GM19468 (cell line): ENCODE data around the gene CDH2.

Experiments used
- ATAC-seq: cut with Tn5 transposase; IDR thresholded peaks from one replicate; pipeline ENCODE4 v1.9.1; 2021; ENCODE audit warnings: mild to moderate bottlenecking, moderate library complexity, moderate number of reproducible peaks; ENCODE audit not compliant: unreplicated experiment; ENCODE audit errors: extremely low read depth

Gene CDH2

GRCh38 chr18:28012336-28012735 lies 164.6 kb downstream of the CDH2 start:
- ATAC-seq, result no peak

GRCh38 chr18:28009589-28009988 lies 167.3 kb downstream of the CDH2 start:
- no peak for ATAC-seq

- no peak for ATAC-seq
Observed at GRCh38 chr18:28007841-28008240, 169.1 kb downstream of the CDH2 start.

- ATAC-seq, result no peak
Observed at GRCh38 chr18:28005164-28005563, 171.8 kb downstream of the CDH2 start.

- ATAC-seq, result no peak
Observed at GRCh38 chr18:28004606-28005005, 172.3 kb downstream of the CDH2 start.

GRCh38 chr18:28003451-28003850 lies 173.5 kb downstream of the CDH2 start:
- no peak for ATAC-seq

GRCh38 chr18:28002841-28003240 lies 174.1 kb downstream of the CDH2 start:
- ATAC-seq, result no peak

- ATAC-seq, result no peak
Observed at GRCh38 chr18:27996801-27997272, 180.1 kb downstream of the CDH2 start.

- ATAC-seq, result no peak
Observed at GRCh38 chr18:27995770-27996502, 181.0 kb downstream of the CDH2 start.

- no peak for ATAC-seq
Observed at GRCh38 chr18:27994571-27994970, 182.4 kb downstream of the CDH2 start.

GRCh38 chr18:27991391-27991790 lies 185.5 kb downstream of the CDH2 start:
- ATAC-seq, result no peak

- no peak for ATAC-seq
Observed at GRCh38 chr18:27985832-27986231, 191.1 kb downstream of the CDH2 start.

GRCh38 chr18:27983780-27984179 lies 193.2 kb downstream of the CDH2 start:
- no peak for ATAC-seq

- no peak for ATAC-seq
Observed at GRCh38 chr18:27976806-27977408, 200.0 kb downstream of the CDH2 start.

- no peak for ATAC-seq
Observed at GRCh38 chr18:27970321-27970720, 206.6 kb downstream of the CDH2 start.

GRCh38 chr18:27969206-27969605 lies 207.7 kb downstream of the CDH2 start:
- no peak for ATAC-seq

GRCh38 chr18:27967913-27968824 lies 208.8 kb downstream of the CDH2 start:
- ATAC-seq, result no peak

- ATAC-seq, result no peak
Observed at GRCh38 chr18:27966881-27967280, 210.0 kb downstream of the CDH2 start.

- no peak for ATAC-seq
Observed at GRCh38 chr18:27964811-27965210, 212.1 kb downstream of the CDH2 start.

- no peak for ATAC-seq
Observed at GRCh38 chr18:27959101-27959500, 217.8 kb downstream of the CDH2 start.
